GM23338 (cell line): ENCODE measurements around the gene MMP1.

Experiments
- CTCF ChIP-seq, 2 experiments: fragments of 200-600 bp in 1 of 2; sonication (generic) in 1 of 2; conservative IDR thresholded peaks; 2 replicates each; pipeline versions ENCODE4 v1.5.1 to v1.6.1; 2016 to 2017; ENCODE audit warnings: antibody characterized with exemption in 2 of 2, low read depth in 2 of 2, mild to moderate bottlenecking in 2 of 2, moderate library complexity in 1 of 2
- EZH2 ChIP-seq: fragments of 200-600 bp; sonication (generic); IDR thresholded peaks from one replicate; pipeline ENCODE4 v1.8.0; 2017; ENCODE audit warnings: antibody characterized with exemption, mild to moderate bottlenecking, low read depth; ENCODE audit not compliant: unreplicated experiment
- JUNB ChIP-seq: IDR thresholded peaks from one replicate; pipeline ENCODE4 v1.6.1; 2016; ENCODE audit warnings: antibody characterized with exemption; ENCODE audit not compliant: unreplicated experiment

GRCh38 chr11:102773386-102773785 lies 24.6 kb downstream of the MMP1 start:
- TF ChIP-seq CTCF (conservative IDR thresholded peaks at IDR 0.05; ENCODE audit: low read depth in 2 of 2), result no peak
- no peak for TF ChIP-seq EZH2
- TF ChIP-seq JUNB, result no peak
